ENCODE data around the gene DGCR8. TPM values are rescaled to one million over a fixed set of nuclear protein-coding genes. Genes with fewer than 3 reads are reported as not detected.

Gene DGCR8
- polyA plus RNA-seq, 2 of the 4 experiments (the other 2 are of a cell fraction): 18.1 to 21.3 TPM

GRCh38 chr22:20150381-20151275, 70.6 kb downstream of the DGCR8 start, which contains the start of gene CCDC188:
CCDC188 (minus strand) TSS chr22:20151055; CDS start chr22:20150986, 69 bp downstream.
- H3K4me1 ChIP-seq: no peaks in the 10 kb centered on the region
- 72% methylated on average over 3 of the region's 14 CpGs for WGBS (ENCODE audit: missing lambda C conversion rate)
- ChIA-PET CTCF (interaction anchor here (0.7 to 7.1 kb wide), 2 partner anchors 21 to 135 kb away, joined by 3 to 92 read pairs; no protein-coding TSS in a partner anchor), POLR2A (no interaction called here)
- H3K4me2 ChIP-seq: no peak within 1 kb of the TSS
- no peak within 1 kb of the TSS for H3K27ac ChIP-seq
- TF ChIP-seq MAZ (IDR thresholded peaks at IDR 0.05; ENCODE audit: borderline replicate concordance, low read depth, low read length) (no peak), HES2 (IDR thresholded peaks at IDR 0.05) (no peak), KDM5A (IDR thresholded peaks at IDR 0.05) (no peak), ZSCAN20 (CRISPR knock-in tag; IDR thresholded peaks at IDR 0.05) (no peak), ZFP36 (IDR thresholded peaks at IDR 0.05; ENCODE audit: borderline replicate concordance, partially characterized antibody) (no peak), HOXA7 (CRISPR knock-in tag; IDR thresholded peaks at IDR 0.05) (no peak), TFCP2L1 (CRISPR knock-in tag; IDR thresholded peaks at IDR 0.05) (no peak), RARB (CRISPR knock-in tag; IDR thresholded peaks at IDR 0.05) (no peak), E2F6 (IDR thresholded peaks at IDR 0.05; ENCODE audit: borderline replicate concordance, low read depth) (no peak), CHD2 (IDR thresholded peaks at IDR 0.05; ENCODE audit: low read length, partially characterized antibody) (no peak), CBX8 (IDR thresholded peaks at IDR 0.05) (no peak), FOXS1 (CRISPR knock-in tag; IDR thresholded peaks at IDR 0.05) (no peak)
- H3K4me3 ChIP-seq: no peak within 1 kb of the TSS
- no peak for DNase-seq (ENCODE audit: low read depth in 1 of 2, low spot score in 1 of 2)
- no peak for ATAC-seq
- H3K9me3 ChIP-seq: no peaks in the 10 kb centered on the region
- no peak for FAIRE-seq

DNA sequence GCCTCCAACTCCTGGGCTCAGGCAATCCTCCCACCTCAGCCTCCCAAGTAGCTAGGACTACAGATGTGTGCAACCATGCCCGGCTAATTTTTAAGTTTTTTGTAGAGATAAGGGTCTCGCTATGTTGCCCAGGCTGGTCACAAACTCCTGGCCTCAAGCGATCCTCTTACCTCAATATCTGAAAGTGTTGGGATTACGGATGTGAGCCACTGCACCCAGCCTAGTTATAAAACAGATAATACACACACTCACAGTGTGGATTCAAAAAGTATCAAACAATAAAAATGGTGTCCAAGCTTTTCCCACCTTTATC, 71.2 kb downstream of the DGCR8 start:
- CTCF ChIA-PET: interaction anchor here (0.7 to 7.1 kb wide), 2 partner anchors 22 to 135 kb away, joined by 3 to 92 read pairs; no protein-coding TSS in a partner anchor
- WGBS (ENCODE audit: missing lambda C conversion rate): 93% methylated on average over 2 of the region's 4 CpGs
- H3K4me1 ChIP-seq: no peaks in the 10 kb centered on the region
- no peak overlapping the region for H3K4me3 ChIP-seq
- H3K4me2 ChIP-seq: no peak overlapping the region
- DNase-seq (ENCODE audit: low read depth in 1 of 2, low spot score in 1 of 2) (no peak), ATAC-seq (no peak), FAIRE-seq (no peak)
- no peak overlapping the region for H3K27ac ChIP-seq
- POLR2A ChIA-PET: no interaction called here
- H3K9me3 ChIP-seq: no peaks in the 10 kb centered on the region
- TF ChIP-seq FOSL2 (IDR thresholded peaks at IDR 0.05) (no peak), FOSL2 (CRISPR knock-in tag; IDR thresholded peaks at IDR 0.05) (no peak), CHD4 (IDR thresholded peaks at IDR 0.05; ENCODE audit: borderline replicate concordance) (no peak)

GRCh38 chr22:20152464-20152890, 72.4 kb downstream of the DGCR8 start:
- ChIA-PET POLR2A (no interaction called here), CTCF (interaction anchor here (7.1 kb wide), 1 partner anchor 134 kb away, joined by 92 read pairs; no protein-coding TSS in a partner anchor)
- Histone ChIP-seq H3K4me3 (no peak overlapping the region), H3K27ac (no peak overlapping the region), H3K9me3 (no peaks in the 10 kb centered on the region), H3K4me2 (no peak overlapping the region), H3K4me1 (no peaks in the 10 kb centered on the region)
- WGBS (ENCODE audit: missing lambda C conversion rate): 74% methylated on average over 5 of the region's 14 CpGs
- TF ChIP-seq ZC3H11A (IDR thresholded peaks at IDR 0.05): no peak
- TF ChIP-seq MYC (IDR thresholded peaks at IDR 0.05; ENCODE audit: borderline replicate concordance, low read length): no peak
- TF ChIP-seq RNF2 (IDR thresholded peaks at IDR 0.05; ENCODE audit: borderline replicate concordance, low read depth): no peak
- no peak for TF ChIP-seq KDM5A (IDR thresholded peaks at IDR 0.05)
- TF ChIP-seq HOXB5 (CRISPR knock-in tag; IDR thresholded peaks at IDR 0.05): no peak
- no peak for TF ChIP-seq TP53 (CRISPR knock-in tag; IDR thresholded peaks at IDR 0.05)
- no peak for TF ChIP-seq NFE2L2 (conservative IDR thresholded peaks at IDR 0.05; ENCODE audit: low read length)
- TF ChIP-seq SREBF2 (IDR thresholded peaks at IDR 0.05): no peak
- no peak for TF ChIP-seq FOSB (CRISPR knock-in tag; IDR thresholded peaks at IDR 0.05)
- TF ChIP-seq POLR2AphosphoS2 (conservative IDR thresholded peaks at IDR 0.05; ENCODE audit: low read length): no peak
- no peak for TF ChIP-seq RCOR1 (IDR thresholded peaks at IDR 0.05; ENCODE audit: low read depth, low read length)
- TF ChIP-seq FOXS1 (CRISPR knock-in tag; IDR thresholded peaks at IDR 0.05): no peak
- no peak for TF ChIP-seq CHD4 (IDR thresholded peaks at IDR 0.05; ENCODE audit: borderline replicate concordance)
- no peak for ATAC-seq
- no peak for DNase-seq (ENCODE audit: low read depth in 1 of 2, low spot score in 1 of 2)
- FAIRE-seq: no peak

Measured in A549 (cell line).